Common myeloid progenitor, CD34-positive (primary cell): ENCODE data around the gene TMPRSS3.

Experiments used
- CTCF ChIA-PET: fragments of 350-600 bp; sonication (Branson Sonifier 250); formaldehyde crosslinking; loops from one replicate; lab custom pipeline; 2021; ENCODE audit warnings: antibody characterized with exemption; lab: Charles Lee
- POLR2A ChIA-PET: fragments of 350-600 bp; sonication (Branson Sonifier 250); formaldehyde crosslinking; loops from one replicate; lab custom pipeline; 2021; ENCODE audit warnings: antibody characterized with exemption; lab: Charles Lee
- DNase-seq, 3 donors: peaks; one replicate each; pipeline versions ENCODE4 v3.0.0 to v3.0.0-alpha.2; 2013
- H3K27ac ChIP-seq, 2 experiments: 1 replicate in 1 of 2; 2 replicates in 1 of 2; pipeline ENCODE4 v1.7.0; 2013; ENCODE audit warnings: inconsistent platforms in 2 of 2, low read length in 2 of 2, mild to moderate bottlenecking in 2 of 2, low read depth in 1 of 2, moderate library complexity in 1 of 2; ENCODE audit not compliant: severe bottlenecking in 2 of 2, insufficient read depth in 1 of 2, poor library complexity in 1 of 2
- H3K27me3 ChIP-seq, 5 experiments: replicated peaks in 2 of 5; 1 replicate in 3 of 5; 2 replicates in 2 of 5; pipeline versions ENCODE4 v1.6.1 to v1.7.0; 2013; ENCODE audit warnings: low read length in 4 of 5, mild to moderate bottlenecking in 2 of 5, moderate library complexity in 2 of 5, inconsistent platforms in 1 of 5; ENCODE audit not compliant: insufficient read depth in 5 of 5, control insufficient read depth in 4 of 5
- H3K36me3 ChIP-seq, 4 experiments: 1 replicate in 2 of 4; 2 replicates in 2 of 4; pipeline versions ENCODE4 v1.6.1 to v1.7.0; 2013; ENCODE audit warnings: low read length in 3 of 4, control low read depth in 1 of 4, mild to moderate bottlenecking in 1 of 4; ENCODE audit not compliant: control insufficient read depth in 4 of 4, insufficient read depth in 4 of 4
- H3K4me1 ChIP-seq, 4 experiments: 1 replicate in 3 of 4; 2 replicates in 1 of 4; pipeline versions ENCODE4 v1.6.1 to v1.7.1; 2013; ENCODE audit warnings: low read length in 3 of 4, mild to moderate bottlenecking in 3 of 4, control low read depth in 1 of 4, inconsistent platforms in 1 of 4, moderate library complexity in 1 of 4; ENCODE audit not compliant: control insufficient read depth in 4 of 4, insufficient read depth in 4 of 4; ENCODE audit errors: control extremely low read depth in 1 of 4
- H3K4me3 ChIP-seq, 7 experiments: 1 replicate in 4 of 7; 2 replicates in 3 of 7; pipeline versions ENCODE4 v1.5.1 to v1.7.0; 2013; ENCODE audit warnings: mild to moderate bottlenecking in 7 of 7, low read length in 6 of 7, moderate library complexity in 6 of 7, inconsistent platforms in 2 of 7, low read depth in 2 of 7, control low read depth in 1 of 7; ENCODE audit not compliant: insufficient read depth in 4 of 7, control insufficient read depth in 1 of 7; ENCODE audit errors: extremely low read depth in 1 of 7
- H3K9me3 ChIP-seq, 5 experiments: 1 replicate in 4 of 5; 2 replicates in 1 of 5; pipeline versions ENCODE4 v1.6.1 to v1.7.1; 2013; ENCODE audit warnings: low read length in 4 of 5, mild to moderate bottlenecking in 2 of 5, inconsistent platforms in 1 of 5, low read depth in 1 of 5, moderate library complexity in 1 of 5; ENCODE audit not compliant: control insufficient read depth in 4 of 5, insufficient read depth in 2 of 5; ENCODE audit errors: control extremely low read depth in 1 of 5
- WGBS: methylation state at CpG from one replicate; pipeline ENCODE4 v1.1.5; 2013; ENCODE audit not compliant: insufficient coverage; 5-methylcytosine and 5-hydroxymethylcytosine counted together

Gene TMPRSS3

GRCh38 chr21:42435401-42435800 is 39.5 kb upstream of the TMPRSS3 start:
- CTCF ChIA-PET, result interaction anchor here (0.9 kb wide), 1 partner anchor 13 kb away, joined by 3 read pairs; no protein-coding TSS in a partner anchor
- peaks cover 0 to 13% (median 10%) of the 10 kb centered on the region in 5 experiments for H3K9me3 ChIP-seq
- POLR2A ChIA-PET, result no interaction called here
- no peak overlapping the region for H3K4me3 ChIP-seq
- H3K27me3 ChIP-seq, result peaks cover 0 to 2% (median 0%) of the 10 kb centered on the region in 5 experiments
- WGBS, result 67% methylated on average over 3 of the region's 4 CpGs
- no peaks in the 10 kb centered on the region for H3K36me3 ChIP-seq
- H3K27ac ChIP-seq, result no peak overlapping the region
- no peaks in the 10 kb centered on the region for H3K4me1 ChIP-seq
- no peak for DNase-seq

GRCh38 chr21:42434884-42435283 is 39.0 kb upstream of the TMPRSS3 start:
- DNase-seq, result no peak
- Histone ChIP-seq H3K9me3 (peaks cover 0 to 13% (median 10%) of the 10 kb centered on the region in 5 experiments), H3K27me3 (peaks cover 0 to 2% (median 0%) of the 10 kb centered on the region in 5 experiments), H3K4me3 (no peak overlapping the region), H3K36me3 (no peaks in the 10 kb centered on the region), H3K4me1 (no peaks in the 10 kb centered on the region), H3K27ac (no peak overlapping the region)
- ChIA-PET CTCF (no interaction called here), POLR2A (no interaction called here)
- WGBS, result 94% methylated on average over 3 of the region's 3 CpGs

- CTCF ChIA-PET, result no interaction called here
- WGBS, result 90% methylated on average over 7 of the region's 10 CpGs
- no peak overlapping the region for H3K4me3 ChIP-seq
These were observed 38.2 kb upstream of the TMPRSS3 start for GRCh38 chr21:42433946-42434551.

GRCh38 chr21:42432695-42433094 is 36.8 kb upstream of the TMPRSS3 start:
- H3K36me3 ChIP-seq, result no peaks in the 10 kb centered on the region
- no peak overlapping the region for H3K4me3 ChIP-seq
- POLR2A ChIA-PET, result no interaction called here
- CTCF ChIA-PET, result interaction anchor here (0.9 to 1.7 kb wide), 2 partner anchors 10 to 12 kb away, joined by 3 to 5 read pairs; no protein-coding TSS in a partner anchor
- peaks cover 0 to 13% (median 10%) of the 10 kb centered on the region in 5 experiments for H3K9me3 ChIP-seq
- H3K27me3 ChIP-seq, result peaks cover 0 to 10% (median 0%) of the 10 kb centered on the region in 5 experiments
- H3K4me1 ChIP-seq, result no peaks in the 10 kb centered on the region
- no peak for DNase-seq
- WGBS, result no CpG with 5 or more reads among the region's 1 CpG
- no peak overlapping the region for H3K27ac ChIP-seq

More at GRCh38 chr21:42433946-42434551, 38.2 kb upstream of the TMPRSS3 start:
- Histone ChIP-seq H3K27me3 (peaks cover 0 to 2% (median 0%) of the 10 kb centered on the region in 5 experiments), H3K36me3 (no peaks in the 10 kb centered on the region), H3K9me3 (peaks cover 0 to 13% (median 10%) of the 10 kb centered on the region in 5 experiments), H3K4me1 (no peaks in the 10 kb centered on the region), H3K27ac (no peak overlapping the region)
- DNase-seq, result no peak
- POLR2A ChIA-PET, result no interaction called here

- DNase-seq, result no peak
- peaks cover 0 to 11% (median 8%) of the 10 kb centered on the region in 5 experiments for H3K9me3 ChIP-seq
- H3K4me3 ChIP-seq, result no peak overlapping the region
- CTCF ChIA-PET, result interaction anchor here (1.6 to 1.7 kb wide), 2 partner anchors 11 to 17 kb away, joined by 3 to 5 read pairs; no protein-coding TSS in a partner anchor
- peaks cover 0 to 18% (median 0%) of the 10 kb centered on the region in 5 experiments for H3K27me3 ChIP-seq
- POLR2A ChIA-PET, result no interaction called here
- WGBS, result 93% methylated on average over 2 of the region's 7 CpGs
- no peak overlapping the region for H3K27ac ChIP-seq
- peaks cover 0 to 9% (median 3%) of the 10 kb centered on the region in 4 experiments for H3K4me1 ChIP-seq
- no peaks in the 10 kb centered on the region for H3K36me3 ChIP-seq
These were observed 35.3 kb upstream of the TMPRSS3 start for GRCh38 chr21:42431196-42431595.

- no peaks in the 10 kb centered on the region for H3K36me3 ChIP-seq
- 99% methylated on average over 6 of the region's 6 CpGs for WGBS
- POLR2A ChIA-PET, result no interaction called here
These were observed 34.7 kb upstream of the TMPRSS3 start for GRCh38 chr21:42430521-42430920.

GRCh38 chr21:42429856-42430255 is 34.0 kb upstream of the TMPRSS3 start:
- Histone ChIP-seq H3K27me3 (peaks cover 0 to 18% (median 0%) of the 10 kb centered on the region in 5 experiments), H3K4me3 (no peak overlapping the region), H3K27ac (no peak overlapping the region), H3K36me3 (no peaks in the 10 kb centered on the region), H3K9me3 (peaks cover 0 to 11% (median 8%) of the 10 kb centered on the region in 5 experiments), H3K4me1 (peaks cover 12 to 22% (median 15%) of the 10 kb centered on the region in 4 experiments)
- 80% methylated on average over 9 of the region's 9 CpGs for WGBS
- CTCF ChIA-PET, result interaction anchor here (0.9 to 1.6 kb wide), 4 partner anchors 16 to 160 kb away, joined by 3 read pairs; no protein-coding TSS in a partner anchor
- POLR2A ChIA-PET, result interaction anchor here (0.7 kb wide), 1 partner anchor 12 kb away, joined by 3 read pairs; no protein-coding TSS in a partner anchor
- DNase-seq, result no peak

More at GRCh38 chr21:42430521-42430920, 34.7 kb upstream of the TMPRSS3 start:
- no peak for DNase-seq
- H3K27ac ChIP-seq, result no peak overlapping the region
- peaks cover 0 to 18% (median 0%) of the 10 kb centered on the region in 5 experiments for H3K27me3 ChIP-seq
- H3K4me1 ChIP-seq, result peaks cover 6 to 16% (median 9%) of the 10 kb centered on the region in 4 experiments
- CTCF ChIA-PET, result interaction anchor here (1.4 to 1.6 kb wide), 2 partner anchors 16 to 18 kb away, joined by 3 read pairs; no protein-coding TSS in a partner anchor
- no peak overlapping the region for H3K4me3 ChIP-seq
- peaks cover 0 to 11% (median 8%) of the 10 kb centered on the region in 5 experiments for H3K9me3 ChIP-seq
